Karpas-422 (cell line): Measurements from ENCODE around the gene MPPED2. TPM values are rescaled to one million over a fixed set of nuclear protein-coding genes. Genes with fewer than 3 reads are reported as not detected.

ENCODE experiments used
- DNase-seq: peaks from one replicate; pipeline ENCODE4 v3.0.0-alpha.2; 2015
- H2AFZ ChIP-seq: fragments of 200-600 bp; sonication (generic); 2 replicates; pipeline ENCODE4 v1.6.1; 2014; ENCODE audit warnings: antibody characterized with exemption, low read length, mixed read lengths
- H3K27ac ChIP-seq: fragments of 200-600 bp; sonication (generic); 2 replicates; pipeline ENCODE4 v1.5.1; 2014; ENCODE audit warnings: mild to moderate bottlenecking, low read length, moderate library complexity
- H3K27me3 ChIP-seq: fragments of 200-600 bp; sonication (generic); 2 replicates; pipeline ENCODE4 v1.6.1; 2014; ENCODE audit warnings: low read length, mixed read lengths
- H3K36me3 ChIP-seq: fragments of 200-600 bp; sonication (generic); 2 replicates; pipeline ENCODE4 v1.6.1; 2014; ENCODE audit warnings: low read length, mixed read lengths; ENCODE audit not compliant: insufficient read depth
- H3K4me1 ChIP-seq: fragments of 200-600 bp; sonication (generic); 2 replicates; pipeline ENCODE4 v1.6.1; 2014; ENCODE audit warnings: mild to moderate bottlenecking, low read length, mixed read lengths
- H3K4me2 ChIP-seq: fragments of 200-600 bp; sonication (generic); 2 replicates; pipeline ENCODE4 v1.6.1; 2014; ENCODE audit warnings: low read length, low read depth, mild to moderate bottlenecking; ENCODE audit not compliant: poor library complexity, severe bottlenecking
- H3K4me3 ChIP-seq: fragments of 200-600 bp; sonication (generic); 2 replicates; pipeline ENCODE4 v1.5.1; 2014; ENCODE audit warnings: mild to moderate bottlenecking, antibody characterized with exemption, low read length, mixed read lengths
- H3K79me2 ChIP-seq: fragments of 200-600 bp; sonication (generic); 2 replicates; pipeline ENCODE4 v1.6.1; 2014; ENCODE audit warnings: mild to moderate bottlenecking, low read length, mixed read lengths
- H3K9ac ChIP-seq: fragments of 200-600 bp; sonication (generic); 2 replicates; pipeline ENCODE4 v1.6.0; 2014; ENCODE audit warnings: low read length
- H3K9me2 ChIP-seq: fragments of 200-600 bp; sonication (generic), shearing (Covaris generic); replicated peaks from 2 replicates; pipeline ENCODE4 v1.6.0; 2014; ENCODE audit warnings: mild to moderate bottlenecking, low read length, moderate library complexity; ENCODE audit not compliant: insufficient read depth
- H3K9me3 ChIP-seq: fragments of 300-700, 200-600 bp; sonication (generic); 2 replicates; pipeline ENCODE4 v1.6.1; 2014; ENCODE audit warnings: low read length, mixed read lengths
- H4K20me1 ChIP-seq: fragments of 200-600 bp; sonication (generic); 2 replicates; pipeline ENCODE4 v1.6.1; 2014; ENCODE audit warnings: mild to moderate bottlenecking, antibody characterized with exemption, low read length, low read depth; ENCODE audit not compliant: insufficient read depth
- total RNA-seq: library from RNA; depleted of rRNA; stranded (reverse); fragments of >200 nt; shearing (Covaris generic); gene quantifications from 2 replicates; pipeline ENCODE4 v1.2.3, GENCODE V29; 2014; ENCODE audit warnings: low replicate concordance

MPPED2 gene
- total RNA-seq, 1 experiment from 2014 or later, result not detected

GRCh38 chr11:30509364-30509763 is 76.8 kb downstream of the MPPED2 start:
- no peaks in the 10 kb centered on the region for H3K36me3 ChIP-seq
- H4K20me1 ChIP-seq, result no peaks in the 10 kb centered on the region
- DNase-seq, result no peak

GRCh38 chr11:30508594-30508993 is 77.6 kb downstream of the MPPED2 start:
- Histone ChIP-seq H3K9me3 (no peaks in the 10 kb centered on the region), H3K79me2 (no peaks in the 10 kb centered on the region), H2AFZ (no peak overlapping the region), H4K20me1 (no peaks in the 10 kb centered on the region), H3K36me3 (no peaks in the 10 kb centered on the region), H3K27ac (no peak overlapping the region), H3K4me1 (no peaks in the 10 kb centered on the region), H3K4me3 (no peak overlapping the region), H3K4me2 (no peak overlapping the region), H3K9ac (no peak overlapping the region), H3K9me2 (no peaks in the 10 kb centered on the region), H3K27me3 (no peaks in the 10 kb centered on the region)
- DNase-seq, result no peak

More at GRCh38 chr11:30509364-30509763, 76.8 kb downstream of the MPPED2 start:
- Histone ChIP-seq H3K4me1 (no peaks in the 10 kb centered on the region), H2AFZ (no peak overlapping the region), H3K79me2 (no peaks in the 10 kb centered on the region), H3K9ac (no peak overlapping the region), H3K4me3 (no peak overlapping the region), H3K9me2 (no peaks in the 10 kb centered on the region), H3K27me3 (no peaks in the 10 kb centered on the region), H3K27ac (no peak overlapping the region), H3K9me3 (no peaks in the 10 kb centered on the region), H3K4me2 (no peak overlapping the region)

- no peaks in the 10 kb centered on the region for H3K27me3 ChIP-seq
- no peak for DNase-seq
- no peak overlapping the region for H3K27ac ChIP-seq
- H2AFZ ChIP-seq, result no peak overlapping the region
- H3K36me3 ChIP-seq, result no peaks in the 10 kb centered on the region
- no peaks in the 10 kb centered on the region for H3K4me1 ChIP-seq
- no peak overlapping the region for H3K9ac ChIP-seq
- H3K4me3 ChIP-seq, result no peak overlapping the region
- no peak overlapping the region for H3K4me2 ChIP-seq
- H3K9me2 ChIP-seq, result no peaks in the 10 kb centered on the region
- H3K9me3 ChIP-seq, result no peaks in the 10 kb centered on the region
- H4K20me1 ChIP-seq, result no peaks in the 10 kb centered on the region
- no peaks in the 10 kb centered on the region for H3K79me2 ChIP-seq
Observed at GRCh38 chr11:30505603-30506002, 80.5 kb downstream of the MPPED2 start.

- Histone ChIP-seq H3K4me1 (no peaks in the 10 kb centered on the region), H3K4me3 (no peak overlapping the region), H3K9me2 (no peaks in the 10 kb centered on the region), H3K27ac (no peak overlapping the region), H3K9me3 (no peaks in the 10 kb centered on the region), H3K27me3 (no peaks in the 10 kb centered on the region), H4K20me1 (no peaks in the 10 kb centered on the region), H3K9ac (no peak overlapping the region), H3K36me3 (no peaks in the 10 kb centered on the region), H2AFZ (no peak overlapping the region), H3K4me2 (no peak overlapping the region), H3K79me2 (no peaks in the 10 kb centered on the region)
- DNase-seq, result no peak
Observed at GRCh38 chr11:30504468-30504867, 81.7 kb downstream of the MPPED2 start.

GRCh38 chr11:30503156-30503555 is 83.0 kb downstream of the MPPED2 start:
- no peaks in the 10 kb centered on the region for H3K9me2 ChIP-seq
- no peaks in the 10 kb centered on the region for H3K4me1 ChIP-seq
- H3K27ac ChIP-seq, result no peak overlapping the region
- H3K4me2 ChIP-seq, result no peak overlapping the region
- no peaks in the 10 kb centered on the region for H3K79me2 ChIP-seq
- H3K4me3 ChIP-seq, result no peak overlapping the region
- no peak for DNase-seq
- H3K27me3 ChIP-seq, result no peaks in the 10 kb centered on the region
- H3K9me3 ChIP-seq, result no peaks in the 10 kb centered on the region
- no peaks in the 10 kb centered on the region for H3K36me3 ChIP-seq
- no peak overlapping the region for H2AFZ ChIP-seq
- no peak overlapping the region for H3K9ac ChIP-seq
- H4K20me1 ChIP-seq, result no peaks in the 10 kb centered on the region

GRCh38 chr11:30502305-30502704 is 83.8 kb downstream of the MPPED2 start:
- Histone ChIP-seq H3K27me3 (no peaks in the 10 kb centered on the region), H4K20me1 (no peaks in the 10 kb centered on the region)

GRCh38 chr11:30501744-30502143 is 84.4 kb downstream of the MPPED2 start:
- Histone ChIP-seq H4K20me1 (no peaks in the 10 kb centered on the region), H3K4me3 (no peak overlapping the region), H3K9me2 (no peaks in the 10 kb centered on the region), H3K27me3 (no peaks in the 10 kb centered on the region), H3K4me2 (no peak overlapping the region), H3K9me3 (no peaks in the 10 kb centered on the region), H3K4me1 (no peaks in the 10 kb centered on the region), H3K36me3 (no peaks in the 10 kb centered on the region), H3K79me2 (no peaks in the 10 kb centered on the region), H2AFZ (no peak overlapping the region), H3K9ac (no peak overlapping the region), H3K27ac (no peak overlapping the region)
- no peak for DNase-seq

More at GRCh38 chr11:30502305-30502704, 83.8 kb downstream of the MPPED2 start:
- DNase-seq, result no peak
- no peak overlapping the region for H3K27ac ChIP-seq
- no peaks in the 10 kb centered on the region for H3K36me3 ChIP-seq
- H3K9me3 ChIP-seq, result no peaks in the 10 kb centered on the region
- H3K4me1 ChIP-seq, result no peaks in the 10 kb centered on the region
- H3K4me3 ChIP-seq, result no peak overlapping the region
- H3K79me2 ChIP-seq, result no peaks in the 10 kb centered on the region
- H3K9me2 ChIP-seq, result no peaks in the 10 kb centered on the region
- no peak overlapping the region for H3K9ac ChIP-seq
- H2AFZ ChIP-seq, result no peak overlapping the region
- no peak overlapping the region for H3K4me2 ChIP-seq

- Histone ChIP-seq H3K9me2 (no peaks in the 10 kb centered on the region), H2AFZ (no peak overlapping the region), H3K4me3 (no peak overlapping the region), H3K36me3 (no peaks in the 10 kb centered on the region), H4K20me1 (no peaks in the 10 kb centered on the region), H3K4me1 (no peaks in the 10 kb centered on the region), H3K27ac (no peak overlapping the region), H3K9me3 (no peaks in the 10 kb centered on the region), H3K27me3 (no peaks in the 10 kb centered on the region), H3K79me2 (no peaks in the 10 kb centered on the region), H3K9ac (no peak overlapping the region), H3K4me2 (no peak overlapping the region)
- DNase-seq, result no peak
Observed at GRCh38 chr11:30499940-30500339, 86.2 kb downstream of the MPPED2 start.

GRCh38 chr11:30497600-30497999 is 88.6 kb downstream of the MPPED2 start:
- H3K4me1 ChIP-seq, result no peaks in the 10 kb centered on the region
- H3K27me3 ChIP-seq, result no peaks in the 10 kb centered on the region
- no peaks in the 10 kb centered on the region for H3K9me2 ChIP-seq
- no peak overlapping the region for H2AFZ ChIP-seq
- no peaks in the 10 kb centered on the region for H3K9me3 ChIP-seq
- no peak overlapping the region for H3K9ac ChIP-seq
- no peak overlapping the region for H3K27ac ChIP-seq
- no peaks in the 10 kb centered on the region for H3K36me3 ChIP-seq
- no peak for DNase-seq
- H3K79me2 ChIP-seq, result no peaks in the 10 kb centered on the region
- no peak overlapping the region for H3K4me3 ChIP-seq
- H4K20me1 ChIP-seq, result no peaks in the 10 kb centered on the region
- no peak overlapping the region for H3K4me2 ChIP-seq
